PFSK-1 (cell line): ENCODE results near the gene JPH3.

Experiments used
- FOXP2 ChIP-seq: optimal IDR thresholded peaks from 2 replicates; pipeline ENCODE3; 2011; ENCODE audit warnings: borderline replicate concordance, control low read depth, inconsistent platforms; ENCODE audit not compliant: insufficient read depth; ENCODE audit errors: extremely low read length, extremely low read depth
- POLR2AphosphoS5 ChIP-seq: IDR thresholded peaks from 2 replicates; pipeline ENCODE4 v1.6.1; 2012; ENCODE audit warnings: low read depth, mild to moderate bottlenecking, control low read depth, low read length, moderate library complexity
- SIN3A ChIP-seq: IDR thresholded peaks from 2 replicates; pipeline ENCODE4 v1.6.1; 2012; ENCODE audit warnings: mild to moderate bottlenecking, low read length, moderate library complexity, borderline replicate concordance; ENCODE audit not compliant: insufficient read depth
- TAF1 ChIP-seq: IDR thresholded peaks from 2 replicates; pipeline ENCODE4 v1.6.1; 2012; ENCODE audit warnings: low read length, control low read depth, borderline replicate concordance; ENCODE audit not compliant: insufficient read depth
- TF ChIP-seq, protein P1 (sequence below), 2 experiments: IDR thresholded peaks; 2 replicates each; pipeline versions ENCODE4 v1.6.1 to v1.8.0; 2011 to 2012; ENCODE audit warnings: low read depth in 2 of 2, low read length in 2 of 2, control low read depth in 1 of 2, inconsistent platforms in 1 of 2, mild to moderate bottlenecking in 1 of 2, moderate library complexity in 1 of 2; ENCODE audit not compliant: insufficient read depth in 1 of 2

Gene JPH3

GRCh38 chr16:87705771-87706277, 103.5 kb downstream of the JPH3 start:
- TF ChIP-seq FOXP2, result no peak

GRCh38 chr16:87706278-87707000, 104.1 kb downstream of the JPH3 start:
- TF ChIP-seq TAF1, result no peak
- no peak for TF ChIP-seq SIN3A
- TF ChIP-seq FOXP2, result no peak
- TF ChIP-seq POLR2AphosphoS5, result no peak
- TF ChIP-seq, protein P1, sequence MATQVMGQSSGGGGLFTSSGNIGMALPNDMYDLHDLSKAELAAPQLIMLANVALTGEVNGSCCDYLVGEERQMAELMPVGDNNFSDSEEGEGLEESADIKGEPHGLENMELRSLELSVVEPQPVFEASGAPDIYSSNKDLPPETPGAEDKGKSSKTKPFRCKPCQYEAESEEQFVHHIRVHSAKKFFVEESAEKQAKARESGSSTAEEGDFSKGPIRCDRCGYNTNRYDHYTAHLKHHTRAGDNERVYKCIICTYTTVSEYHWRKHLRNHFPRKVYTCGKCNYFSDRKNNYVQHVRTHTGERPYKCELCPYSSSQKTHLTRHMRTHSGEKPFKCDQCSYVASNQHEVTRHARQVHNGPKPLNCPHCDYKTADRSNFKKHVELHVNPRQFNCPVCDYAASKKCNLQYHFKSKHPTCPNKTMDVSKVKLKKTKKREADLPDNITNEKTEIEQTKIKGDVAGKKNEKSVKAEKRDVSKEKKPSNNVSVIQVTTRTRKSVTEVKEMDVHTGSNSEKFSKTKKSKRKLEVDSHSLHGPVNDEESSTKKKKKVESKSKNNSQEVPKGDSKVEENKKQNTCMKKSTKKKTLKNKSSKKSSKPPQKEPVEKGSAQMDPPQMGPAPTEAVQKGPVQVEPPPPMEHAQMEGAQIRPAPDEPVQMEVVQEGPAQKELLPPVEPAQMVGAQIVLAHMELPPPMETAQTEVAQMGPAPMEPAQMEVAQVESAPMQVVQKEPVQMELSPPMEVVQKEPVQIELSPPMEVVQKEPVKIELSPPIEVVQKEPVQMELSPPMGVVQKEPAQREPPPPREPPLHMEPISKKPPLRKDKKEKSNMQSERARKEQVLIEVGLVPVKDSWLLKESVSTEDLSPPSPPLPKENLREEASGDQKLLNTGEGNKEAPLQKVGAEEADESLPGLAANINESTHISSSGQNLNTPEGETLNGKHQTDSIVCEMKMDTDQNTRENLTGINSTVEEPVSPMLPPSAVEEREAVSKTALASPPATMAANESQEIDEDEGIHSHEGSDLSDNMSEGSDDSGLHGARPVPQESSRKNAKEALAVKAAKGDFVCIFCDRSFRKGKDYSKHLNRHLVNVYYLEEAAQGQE (IDR thresholded peaks at IDR 0.05; ENCODE audit: insufficient read depth in 1 of 2, low read depth in 2 of 2, low read length in 2 of 2), result no peak

DNA sequence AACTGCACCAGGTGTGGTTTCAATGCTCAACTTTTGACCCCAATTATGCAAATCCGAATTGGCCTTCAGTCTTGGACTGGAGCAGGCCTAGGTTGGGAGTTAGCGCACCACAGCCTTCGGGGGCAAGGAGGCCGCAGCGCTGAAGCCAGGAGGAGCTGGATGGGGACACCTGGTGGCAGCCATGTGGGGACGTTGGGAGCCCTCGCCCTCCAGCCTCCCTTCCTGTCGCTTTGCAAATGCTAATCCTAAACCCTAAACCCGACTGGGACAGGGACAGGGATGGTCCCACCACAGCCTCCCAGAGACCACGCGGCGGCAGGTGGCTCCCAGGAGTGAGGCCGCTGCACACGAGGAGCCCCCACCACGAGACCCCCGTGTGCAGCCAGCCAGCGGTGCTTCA, 104.8 kb downstream of the JPH3 start:
- TF ChIP-seq SIN3A (no peak), TAF1 (no peak), POLR2AphosphoS5 (no peak), FOXP2 (no peak)
- TF ChIP-seq, protein P1 (IDR thresholded peaks at IDR 0.05; ENCODE audit: insufficient read depth in 1 of 2, low read depth in 2 of 2, low read length in 2 of 2), result no peak

- TF ChIP-seq POLR2AphosphoS5 (no peak), TAF1 (no peak), SIN3A (no peak), FOXP2 (no peak)
- TF ChIP-seq, protein P1 (IDR thresholded peaks at IDR 0.05; ENCODE audit: insufficient read depth in 1 of 2, low read depth in 2 of 2, low read length in 2 of 2), result no peak
Measured at GRCh38 chr16:87707714-87708580, 105.6 kb downstream of the JPH3 start.

GRCh38 chr16:87708881-87709638, 106.8 kb downstream of the JPH3 start:
- TF ChIP-seq TAF1 (no peak), FOXP2 (no peak), POLR2AphosphoS5 (no peak), SIN3A (no peak)
- TF ChIP-seq, protein P1 (IDR thresholded peaks at IDR 0.05; ENCODE audit: insufficient read depth in 1 of 2, low read depth in 2 of 2, low read length in 2 of 2), result no peak
